PFSK-1 (cell line): ENCODE results near the gene ZDHHC24.

ENCODE experiments used
- POLR2AphosphoS5 ChIP-seq: IDR thresholded peaks from 2 replicates; pipeline ENCODE4 v1.6.1; 2012; ENCODE audit warnings: low read depth, mild to moderate bottlenecking, control low read depth, low read length, moderate library complexity
- REST ChIP-seq, 2 experiments: IDR thresholded peaks; 2 replicates each; pipeline versions ENCODE4 v1.6.1 to v1.8.0; 2011 to 2012; ENCODE audit warnings: low read depth in 2 of 2, low read length in 2 of 2, control low read depth in 1 of 2, inconsistent platforms in 1 of 2, mild to moderate bottlenecking in 1 of 2, moderate library complexity in 1 of 2; ENCODE audit not compliant: insufficient read depth in 1 of 2
- SIN3A ChIP-seq: IDR thresholded peaks from 2 replicates; pipeline ENCODE4 v1.6.1; 2012; ENCODE audit warnings: mild to moderate bottlenecking, low read length, moderate library complexity, borderline replicate concordance; ENCODE audit not compliant: insufficient read depth
- TAF1 ChIP-seq: IDR thresholded peaks from 2 replicates; pipeline ENCODE4 v1.6.1; 2012; ENCODE audit warnings: low read length, control low read depth, borderline replicate concordance; ENCODE audit not compliant: insufficient read depth

DNA sequence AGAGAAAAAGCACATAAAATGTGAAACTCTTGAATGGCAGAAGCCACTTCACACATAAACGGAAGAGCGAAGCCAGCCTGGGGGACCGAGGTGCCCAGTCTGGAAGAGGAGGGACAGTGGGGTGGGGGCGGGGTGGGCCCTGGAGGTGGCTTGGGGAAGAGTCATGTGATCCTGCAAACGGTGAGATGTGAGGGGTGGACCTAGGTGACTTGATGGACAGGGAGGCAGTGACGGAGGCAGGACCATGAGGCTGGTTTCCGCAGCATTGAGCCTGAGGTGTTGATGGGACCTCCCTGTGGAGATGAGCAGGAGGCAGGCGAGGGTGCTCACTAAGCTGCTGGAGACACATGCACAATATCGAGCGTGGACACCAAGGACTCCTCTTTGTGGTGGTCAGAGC lies 16.8 kb downstream of the ZDHHC24 start:
- TF ChIP-seq REST (IDR thresholded peaks at IDR 0.05; ENCODE audit: insufficient read depth in 1 of 2, low read depth in 2 of 2, low read length in 2 of 2) = no peak
- TF ChIP-seq TAF1 = no peak
- TF ChIP-seq POLR2AphosphoS5 = no peak
- TF ChIP-seq SIN3A = no peak
